ENCODE measurements around the gene MYL11.

MYL11 gene

DNA sequence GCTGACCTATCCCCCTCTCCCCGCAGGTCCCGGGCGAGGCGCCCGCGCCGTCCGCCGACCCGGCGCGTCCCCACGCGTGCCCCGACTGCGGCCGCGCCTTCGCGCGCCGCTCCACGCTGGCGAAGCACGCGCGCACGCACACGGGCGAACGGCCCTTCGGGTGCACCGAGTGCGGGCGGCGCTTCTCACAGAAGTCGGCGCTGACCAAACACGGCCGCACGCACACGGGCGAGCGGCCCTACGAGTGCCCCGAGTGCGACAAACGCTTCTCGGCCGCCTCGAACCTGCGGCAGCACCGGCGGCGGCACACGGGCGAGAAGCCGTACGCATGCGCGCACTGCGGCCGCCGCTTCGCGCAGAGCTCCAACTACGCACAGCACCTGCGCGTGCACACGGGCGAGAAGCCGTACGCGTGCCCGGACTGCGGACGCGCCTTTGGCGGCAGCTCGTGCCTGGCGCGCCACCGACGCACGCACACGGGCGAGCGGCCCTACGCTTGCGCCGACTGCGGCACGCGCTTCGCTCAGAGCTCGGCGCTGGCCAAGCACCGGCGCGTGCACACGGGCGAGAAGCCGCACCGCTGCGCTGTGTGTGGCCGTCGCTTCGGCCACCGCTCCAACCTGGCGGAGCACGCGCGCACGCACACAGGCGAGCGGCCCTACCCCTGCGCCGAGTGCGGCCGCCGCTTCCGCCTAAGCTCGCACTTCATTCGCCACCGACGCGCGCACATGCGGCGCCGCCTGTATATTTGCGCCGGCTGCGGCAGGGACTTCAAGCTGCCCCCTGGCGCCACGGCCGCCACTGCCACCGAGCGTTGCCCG, 43.1 kb downstream of the MYL11 start (continued):
- TF ChIP-seq SCRT1 (tag by site-specific recombination; IDR thresholded peaks at IDR 0.05; ENCODE audit: borderline replicate concordance) (no peak), ZNF473 (tag by site-specific recombination; IDR thresholded peaks at IDR 0.05) (no peak), SETDB1 (IDR thresholded peaks at IDR 0.05; ENCODE audit: insufficient read length, low read length) (no peak), ZBTB21 (tag by site-specific recombination; IDR thresholded peaks at IDR 0.05) (no peak), ZNF654 (tag by site-specific recombination; IDR thresholded peaks at IDR 0.05; ENCODE audit: low read depth) (no peak), ZNF23 (tag by site-specific recombination; IDR thresholded peaks at IDR 0.05; ENCODE audit: borderline replicate concordance) (no peak), ZXDB (tag by site-specific recombination; IDR thresholded peaks at IDR 0.05) (peak; percentile 88), ZSCAN30 (tag by site-specific recombination; IDR thresholded peaks at IDR 0.05) (peak; percentile 91), FEZF1 (tag by site-specific recombination; IDR thresholded peaks at IDR 0.05) (no peak), MZF1 (tag by site-specific recombination; IDR thresholded peaks at IDR 0.05; ENCODE audit: borderline replicate concordance) (no peak), ZFP37 (tag by site-specific recombination; IDR thresholded peaks at IDR 0.05) (no peak), RBAK (tag by site-specific recombination; IDR thresholded peaks at IDR 0.05) (no peak), ZNF266 (tag by site-specific recombination; IDR thresholded peaks at IDR 0.05; ENCODE audit: low read depth) (no peak), ZNF16 (tag by site-specific recombination; IDR thresholded peaks at IDR 0.05; ENCODE audit: low read depth) (no peak), BCL11A (tag by site-specific recombination; IDR thresholded peaks at IDR 0.05; ENCODE audit: low read depth) (no peak), ZNF138 (tag by site-specific recombination; IDR thresholded peaks at IDR 0.05; ENCODE audit: borderline replicate concordance) (no peak), ZNF677 (tag by site-specific recombination; IDR thresholded peaks at IDR 0.05) (no peak), OVOL3 (tag by site-specific recombination; IDR thresholded peaks at IDR 0.05) (no peak), ZNF146 (tag by site-specific recombination; IDR thresholded peaks at IDR 0.05) (no peak), ZNF133 (tag by site-specific recombination; IDR thresholded peaks at IDR 0.05) (no peak), ZNF707 (tag by site-specific recombination; IDR thresholded peaks at IDR 0.05) (no peak), ZBTB48 (tag by site-specific recombination; IDR thresholded peaks at IDR 0.05) (peak; percentile 65), BCL11B (tag by site-specific recombination; IDR thresholded peaks at IDR 0.05; ENCODE audit: low read depth) (no peak), MYNN (tag by site-specific recombination; IDR thresholded peaks at IDR 0.05; ENCODE audit: borderline replicate concordance) (no peak), ZNF530 (tag by site-specific recombination; IDR thresholded peaks at IDR 0.05; ENCODE audit: low read depth) (no peak), ZNF157 (tag by site-specific recombination; IDR thresholded peaks at IDR 0.05) (no peak), ZNF140 (tag by site-specific recombination; IDR thresholded peaks at IDR 0.05) (no peak)
- TF ChIP-seq, protein P1, sequence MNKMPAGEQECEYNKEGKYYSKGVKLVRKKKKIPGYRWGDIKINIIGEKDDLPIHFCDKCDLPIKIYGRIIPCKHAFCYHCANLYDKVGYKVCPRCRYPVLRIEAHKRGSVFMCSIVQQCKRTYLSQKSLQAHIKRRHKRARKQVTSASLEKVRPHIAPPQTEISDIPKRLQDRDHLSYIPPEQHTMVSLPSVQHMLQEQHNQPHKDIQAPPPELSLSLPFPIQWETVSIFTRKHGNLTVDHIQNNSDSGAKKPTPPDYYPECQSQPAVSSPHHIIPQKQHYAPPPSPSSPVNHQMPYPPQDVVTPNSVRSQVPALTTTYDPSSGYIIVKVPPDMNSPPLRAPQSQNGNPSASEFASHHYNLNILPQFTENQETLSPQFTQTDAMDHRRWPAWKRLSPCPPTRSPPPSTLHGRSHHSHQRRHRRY (tag by site-specific recombination; IDR thresholded peaks at IDR 0.05), result no peak
- TF ChIP-seq, protein P2, sequence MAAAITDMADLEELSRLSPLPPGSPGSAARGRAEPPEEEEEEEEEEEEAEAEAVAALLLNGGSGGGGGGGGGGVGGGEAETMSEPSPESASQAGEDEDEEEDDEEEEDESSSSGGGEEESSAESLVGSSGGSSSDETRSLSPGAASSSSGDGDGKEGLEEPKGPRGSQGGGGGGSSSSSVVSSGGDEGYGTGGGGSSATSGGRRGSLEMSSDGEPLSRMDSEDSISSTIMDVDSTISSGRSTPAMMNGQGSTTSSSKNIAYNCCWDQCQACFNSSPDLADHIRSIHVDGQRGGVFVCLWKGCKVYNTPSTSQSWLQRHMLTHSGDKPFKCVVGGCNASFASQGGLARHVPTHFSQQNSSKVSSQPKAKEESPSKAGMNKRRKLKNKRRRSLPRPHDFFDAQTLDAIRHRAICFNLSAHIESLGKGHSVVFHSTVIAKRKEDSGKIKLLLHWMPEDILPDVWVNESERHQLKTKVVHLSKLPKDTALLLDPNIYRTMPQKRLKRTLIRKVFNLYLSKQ (tag by site-specific recombination; IDR thresholded peaks at IDR 0.05; ENCODE audit: borderline replicate concordance), result no peak
- TF ChIP-seq, protein P3, sequence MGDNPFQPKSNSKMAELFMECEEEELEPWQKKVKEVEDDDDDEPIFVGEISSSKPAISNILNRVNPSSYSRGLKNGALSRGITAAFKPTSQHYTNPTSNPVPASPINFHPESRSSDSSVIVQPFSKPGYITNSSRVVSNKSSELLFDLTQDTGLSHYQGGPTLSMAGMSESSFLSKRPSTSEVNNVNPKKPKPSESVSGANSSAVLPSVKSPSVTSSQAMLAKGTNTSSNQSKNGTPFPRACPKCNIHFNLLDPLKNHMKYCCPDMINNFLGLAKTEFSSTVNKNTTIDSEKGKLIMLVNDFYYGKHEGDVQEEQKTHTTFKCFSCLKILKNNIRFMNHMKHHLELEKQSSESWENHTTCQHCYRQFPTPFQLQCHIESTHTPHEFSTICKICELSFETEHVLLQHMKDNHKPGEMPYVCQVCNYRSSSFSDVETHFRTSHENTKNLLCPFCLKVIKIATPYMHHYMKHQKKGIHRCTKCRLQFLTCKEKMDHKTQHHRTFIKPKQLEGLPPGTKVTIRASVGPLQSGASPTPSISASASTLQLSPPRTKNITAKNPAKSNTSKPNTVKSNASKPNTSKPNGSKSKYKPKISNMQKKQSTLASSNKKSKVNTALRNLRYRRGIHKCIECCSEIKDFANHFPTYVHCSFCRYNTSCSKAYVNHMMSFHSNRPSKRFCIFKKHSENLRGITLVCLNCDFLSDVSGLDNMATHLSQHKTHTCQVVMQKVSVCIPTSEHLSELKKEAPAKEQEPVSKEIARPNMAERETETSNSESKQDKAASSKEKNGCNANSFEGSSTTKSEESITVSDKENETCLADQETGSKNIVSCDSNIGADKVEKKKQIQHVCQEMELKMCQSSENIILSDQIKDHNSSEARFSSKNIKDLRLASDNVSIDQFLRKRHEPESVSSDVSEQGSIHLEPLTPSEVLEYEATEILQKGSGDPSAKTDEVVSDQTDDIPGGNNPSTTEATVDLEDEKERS (tag by site-specific recombination; IDR thresholded peaks at IDR 0.05), result no peak
- TF ChIP-seq, protein P4, sequence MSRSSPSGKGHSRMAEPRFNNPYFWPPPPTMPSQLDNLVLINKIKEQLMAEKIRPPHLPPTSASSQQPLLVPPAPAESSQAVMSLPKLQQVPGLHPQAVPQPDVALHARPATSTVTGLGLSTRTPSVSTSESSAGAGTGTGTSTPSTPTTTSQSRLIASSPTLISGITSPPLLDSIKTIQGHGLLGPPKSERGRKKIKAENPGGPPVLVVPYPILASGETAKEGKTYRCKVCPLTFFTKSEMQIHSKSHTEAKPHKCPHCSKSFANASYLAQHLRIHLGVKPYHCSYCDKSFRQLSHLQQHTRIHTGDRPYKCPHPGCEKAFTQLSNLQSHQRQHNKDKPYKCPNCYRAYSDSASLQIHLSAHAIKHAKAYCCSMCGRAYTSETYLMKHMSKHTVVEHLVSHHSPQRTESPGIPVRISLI (tag by site-specific recombination; IDR thresholded peaks at IDR 0.05), result no peak
- TF ChIP-seq, protein P5, sequence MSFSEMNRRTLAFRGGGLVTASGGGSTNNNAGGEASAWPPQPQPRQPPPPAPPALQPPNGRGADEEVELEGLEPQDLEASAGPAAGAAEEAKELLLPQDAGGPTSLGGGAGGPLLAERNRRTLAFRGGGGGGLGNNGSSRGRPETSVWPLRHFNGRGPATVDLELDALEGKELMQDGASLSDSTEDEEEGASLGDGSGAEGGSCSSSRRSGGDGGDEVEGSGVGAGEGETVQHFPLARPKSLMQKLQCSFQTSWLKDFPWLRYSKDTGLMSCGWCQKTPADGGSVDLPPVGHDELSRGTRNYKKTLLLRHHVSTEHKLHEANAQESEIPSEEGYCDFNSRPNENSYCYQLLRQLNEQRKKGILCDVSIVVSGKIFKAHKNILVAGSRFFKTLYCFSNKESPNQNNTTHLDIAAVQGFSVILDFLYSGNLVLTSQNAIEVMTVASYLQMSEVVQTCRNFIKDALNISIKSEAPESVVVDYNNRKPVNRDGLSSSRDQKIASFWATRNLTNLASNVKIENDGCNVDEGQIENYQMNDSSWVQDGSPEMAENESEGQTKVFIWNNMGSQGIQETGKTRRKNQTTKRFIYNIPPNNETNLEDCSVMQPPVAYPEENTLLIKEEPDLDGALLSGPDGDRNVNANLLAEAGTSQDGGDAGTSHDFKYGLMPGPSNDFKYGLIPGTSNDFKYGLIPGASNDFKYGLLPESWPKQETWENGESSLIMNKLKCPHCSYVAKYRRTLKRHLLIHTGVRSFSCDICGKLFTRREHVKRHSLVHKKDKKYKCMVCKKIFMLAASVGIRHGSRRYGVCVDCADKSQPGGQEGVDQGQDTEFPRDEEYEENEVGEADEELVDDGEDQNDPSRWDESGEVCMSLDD (tag by site-specific recombination; IDR thresholded peaks at IDR 0.05), result no peak

All from HEK293 (cell line).